HG02642 (cell line): ENCODE results near the gene FBH1.
"Not testable (repeated sequence)": the region's sequence is repeated elsewhere in the genome, so short reads cannot be mapped to it uniquely, and the experiment has no call there.

Source experiments
- ATAC-seq: cut with Tn5 transposase; IDR thresholded peaks from one replicate; pipeline ENCODE4 v1.9.1; 2021; ENCODE audit warnings: mild to moderate bottlenecking; ENCODE audit not compliant: unreplicated experiment, poor library complexity

FBH1 gene

GRCh38 chr10:5935628-5936027, 45.6 kb downstream of the FBH1 start:
- no peak for ATAC-seq

DNA sequence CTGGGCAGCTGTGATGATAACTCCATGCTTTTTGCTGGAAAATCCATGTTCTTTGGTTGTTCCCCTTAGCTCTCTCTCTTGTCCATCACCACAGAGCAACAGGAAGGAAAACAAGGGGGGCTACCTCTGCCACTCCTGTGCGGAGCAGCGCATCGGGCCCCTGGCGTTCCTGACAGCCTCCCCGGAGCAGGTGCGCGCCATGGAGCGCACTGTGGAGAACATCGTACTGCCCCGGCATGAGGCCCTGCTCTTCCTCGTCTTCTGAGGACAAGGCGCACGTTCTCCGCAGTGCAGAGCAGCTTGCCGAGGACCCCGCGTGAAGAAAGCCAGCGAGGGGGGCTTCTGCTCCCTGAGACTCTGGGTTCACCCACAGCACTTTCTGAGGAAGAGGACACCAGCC, 47.0 kb downstream of the FBH1 start:
- no peak for ATAC-seq

DNA sequence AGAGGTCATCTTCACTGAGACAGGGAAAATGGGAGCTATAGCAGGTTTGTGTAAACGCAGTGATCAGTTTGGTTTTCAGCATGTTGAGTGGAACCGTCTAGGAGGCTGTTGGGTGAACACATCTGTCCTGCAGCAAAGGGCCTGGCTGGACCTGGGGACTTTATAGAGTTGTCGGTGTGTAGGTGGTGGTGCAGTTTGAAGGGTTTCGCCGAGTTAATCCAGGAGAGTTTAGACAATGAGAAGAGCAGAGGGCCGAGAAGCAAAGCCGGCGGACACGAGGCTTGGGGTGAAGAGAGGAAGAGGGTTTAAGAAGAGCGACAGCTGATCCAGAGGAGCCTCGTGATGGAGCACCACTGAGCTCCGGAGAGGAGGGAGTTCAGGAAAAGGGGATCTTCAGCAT, 48.2 kb downstream of the FBH1 start:
- ATAC-seq = no peak

DNA sequence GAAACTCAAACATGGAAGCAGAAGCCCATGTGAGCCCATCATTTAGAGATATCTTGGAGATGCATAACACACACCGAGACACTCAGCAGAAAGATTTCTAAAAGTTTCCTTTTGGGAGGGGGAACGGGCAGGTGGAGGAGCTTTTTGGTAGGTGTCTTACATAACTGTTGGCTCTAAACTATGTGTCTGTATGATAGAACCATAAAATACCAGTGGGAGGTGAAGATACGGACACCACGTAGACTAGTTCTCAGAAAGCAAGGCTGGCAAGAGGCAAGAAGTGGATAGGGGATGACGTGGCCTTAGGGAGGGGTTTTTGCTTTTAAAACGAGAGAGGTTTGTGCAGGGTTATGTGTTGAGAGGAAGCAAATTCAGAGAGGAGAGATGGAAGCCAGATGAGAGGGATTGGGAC, 50.8 kb downstream of the FBH1 start:
- no peak for ATAC-seq

DNA sequence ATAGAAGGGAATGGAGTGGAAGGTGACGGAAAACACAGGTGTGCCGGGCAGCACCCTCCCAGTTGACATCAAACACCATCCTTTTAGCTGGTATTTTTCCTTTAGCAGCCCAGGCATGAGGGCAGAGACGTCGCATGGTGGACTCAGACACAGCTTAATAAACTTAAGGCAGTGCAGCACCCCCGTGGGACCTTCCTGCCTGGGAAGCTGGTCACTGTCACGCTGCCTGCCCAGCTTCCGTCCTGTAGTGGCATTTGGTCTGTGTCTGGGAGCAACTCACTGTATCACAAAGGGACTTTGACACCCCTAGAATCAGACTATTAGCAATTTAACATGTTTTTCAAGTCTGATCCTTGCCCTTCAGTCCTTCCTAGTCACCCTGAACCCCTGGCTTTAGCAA, 51.5 kb downstream of the FBH1 start:
- ATAC-seq = no peak

GRCh38 chr10:5942001-5942400, 52.0 kb downstream of the FBH1 start:
- no peak for ATAC-seq

- ATAC-seq = no peak
Measured at GRCh38 chr10:5942474-5942873, 52.4 kb downstream of the FBH1 start.

- ATAC-seq = no peak
Measured at GRCh38 chr10:5943536-5943935, 53.5 kb downstream of the FBH1 start.

DNA sequence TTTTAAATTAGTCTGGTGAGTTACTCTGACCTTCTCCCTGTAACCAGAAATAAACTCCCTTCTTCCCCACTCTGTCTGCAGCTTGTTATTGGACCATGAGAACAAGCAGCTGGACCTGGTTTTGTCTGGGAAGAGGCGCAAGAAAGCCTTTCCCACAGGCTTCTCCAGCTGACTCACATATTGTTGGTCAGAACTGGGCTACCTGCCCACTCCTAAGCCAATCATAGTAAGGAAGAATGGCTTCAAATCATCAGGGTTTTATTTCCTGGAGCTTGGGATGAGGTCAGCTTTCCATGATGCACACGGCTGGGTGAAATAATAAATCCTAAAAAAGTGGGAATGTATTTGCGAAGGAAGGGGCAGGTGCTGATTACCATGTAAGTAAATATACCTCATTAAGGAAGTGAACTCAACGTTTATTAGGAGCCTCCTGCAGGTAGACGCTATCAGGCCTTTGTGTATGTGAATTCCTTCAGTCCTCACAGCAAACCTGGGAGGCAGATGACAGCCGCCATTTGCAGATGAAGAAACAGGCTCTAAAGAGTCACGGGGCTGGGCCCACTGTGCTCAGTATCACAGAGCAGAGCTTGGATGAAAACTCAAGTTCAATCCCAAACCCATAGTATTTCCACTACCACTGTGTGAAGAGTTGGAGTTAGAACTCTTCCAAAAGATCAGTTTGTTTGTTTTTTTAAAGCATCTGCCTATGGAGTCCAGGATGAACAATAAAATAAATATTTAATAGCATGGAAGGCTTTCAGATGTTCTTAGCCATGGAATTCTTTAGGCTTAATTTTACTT, 54.5 kb downstream of the FBH1 start:
- ATAC-seq = no peak

DNA sequence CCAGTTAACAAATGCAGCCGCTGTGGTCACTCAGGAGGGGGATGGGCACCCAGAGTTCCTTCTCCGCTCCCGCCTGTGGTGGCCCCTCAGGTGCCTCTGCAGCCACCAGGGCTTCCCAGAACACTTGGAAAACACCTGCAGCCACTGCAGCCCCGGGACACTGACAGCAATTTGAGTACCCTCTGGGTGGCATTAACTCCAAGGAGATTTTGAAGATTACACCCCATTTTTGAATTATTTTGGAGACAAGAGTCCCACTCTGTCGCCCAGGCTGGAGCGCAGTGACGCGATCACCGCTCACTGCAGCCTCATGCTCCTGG, 55.1 kb downstream of the FBH1 start:
- ATAC-seq = no peak

GRCh38 chr10:5945561-5946418, 55.7 kb downstream of the FBH1 start:
- no peak for ATAC-seq

DNA sequence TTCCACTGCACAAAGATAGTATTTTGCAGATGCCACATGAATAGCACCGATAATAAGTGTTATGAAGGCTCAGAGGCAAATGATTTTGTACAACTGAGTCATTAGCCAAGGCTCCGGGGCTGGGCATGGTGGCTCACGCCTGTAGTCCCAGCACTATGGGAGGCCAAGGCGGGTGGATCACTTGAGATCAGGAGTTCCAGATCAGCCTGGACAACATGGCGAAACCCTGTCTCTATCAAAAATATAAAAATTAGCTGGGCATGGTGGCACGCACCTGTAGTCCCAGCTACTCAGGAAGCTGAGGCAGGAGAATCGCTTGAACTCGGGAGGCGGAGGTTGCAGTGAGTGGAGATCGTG, 56.4 kb downstream of the FBH1 start:
- not testable (repeated sequence) for ATAC-seq

DNA sequence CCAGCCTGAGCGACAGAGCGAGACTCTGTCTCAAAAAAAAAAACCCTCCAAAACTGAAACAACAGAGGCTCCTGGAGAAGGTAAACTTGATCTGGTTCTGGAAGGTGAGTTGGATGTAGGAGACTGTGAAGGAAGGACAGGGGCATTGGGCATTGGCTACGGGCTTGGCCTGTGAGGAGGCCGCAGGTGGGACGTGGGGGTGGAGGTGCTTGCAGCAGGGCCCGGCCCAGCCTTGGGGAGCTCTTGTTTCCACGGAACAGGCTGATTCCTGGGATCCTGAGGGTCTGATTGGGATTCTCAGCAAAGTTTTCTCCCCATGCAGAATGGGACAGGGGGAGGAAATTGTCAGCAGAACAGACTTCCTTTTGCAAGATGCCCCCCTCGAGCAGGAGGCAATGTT, 56.7 kb downstream of the FBH1 start:
- no peak for ATAC-seq

DNA sequence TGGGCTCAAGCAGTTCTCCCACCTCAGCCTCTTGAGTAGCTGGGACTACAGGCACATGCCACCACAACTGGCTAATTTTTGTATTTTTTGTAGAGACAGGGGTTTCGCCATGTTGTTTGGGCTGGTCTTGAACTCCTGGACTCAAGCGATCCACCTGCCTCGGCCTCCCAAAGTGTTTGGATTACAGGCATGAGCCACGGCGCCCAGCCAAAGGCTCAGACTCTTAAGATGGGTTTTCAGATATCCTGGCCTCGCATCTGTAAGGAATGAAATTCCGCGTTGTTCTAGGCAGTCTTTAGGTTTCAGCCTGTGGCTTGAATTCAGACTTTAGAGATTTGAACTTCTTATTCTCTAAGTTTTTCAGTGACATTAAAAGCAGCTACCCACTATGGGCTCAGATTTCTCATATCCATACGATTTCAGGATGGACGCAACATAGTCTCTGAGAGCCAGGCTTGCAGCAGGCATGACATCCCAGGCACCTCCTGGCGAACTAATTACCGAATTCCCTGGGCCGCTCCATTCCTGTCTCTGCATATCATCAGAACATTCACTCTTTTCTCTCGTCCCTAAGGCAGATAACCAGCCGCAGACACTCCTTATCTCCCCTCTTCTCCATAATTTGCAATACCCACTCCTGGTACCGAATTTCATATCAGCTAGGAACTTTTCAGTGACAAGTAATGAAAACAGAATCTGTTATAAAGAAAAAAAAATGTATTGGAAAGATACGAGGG, 57.6 kb downstream of the FBH1 start:
- no peak for ATAC-seq

DNA sequence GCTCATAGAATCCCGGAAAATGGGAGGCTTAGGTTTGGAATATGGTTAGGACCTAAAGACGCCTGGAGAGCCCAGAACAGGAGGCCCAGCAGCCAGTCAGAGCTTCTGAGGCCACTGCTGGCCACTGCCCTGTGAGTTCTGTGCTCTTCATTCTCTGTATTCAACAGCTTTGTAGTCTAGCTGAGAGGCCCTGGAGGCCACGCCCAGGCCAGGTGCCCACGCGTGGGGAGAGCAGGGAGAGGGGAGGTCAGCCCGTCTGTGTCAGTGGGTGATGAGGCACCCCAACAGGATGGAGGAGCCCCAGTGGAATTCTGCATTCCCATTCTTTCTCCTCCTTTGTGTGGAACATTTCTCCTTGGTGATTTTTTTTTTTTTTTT, 58.2 kb downstream of the FBH1 start:
- no peak for ATAC-seq

DNA sequence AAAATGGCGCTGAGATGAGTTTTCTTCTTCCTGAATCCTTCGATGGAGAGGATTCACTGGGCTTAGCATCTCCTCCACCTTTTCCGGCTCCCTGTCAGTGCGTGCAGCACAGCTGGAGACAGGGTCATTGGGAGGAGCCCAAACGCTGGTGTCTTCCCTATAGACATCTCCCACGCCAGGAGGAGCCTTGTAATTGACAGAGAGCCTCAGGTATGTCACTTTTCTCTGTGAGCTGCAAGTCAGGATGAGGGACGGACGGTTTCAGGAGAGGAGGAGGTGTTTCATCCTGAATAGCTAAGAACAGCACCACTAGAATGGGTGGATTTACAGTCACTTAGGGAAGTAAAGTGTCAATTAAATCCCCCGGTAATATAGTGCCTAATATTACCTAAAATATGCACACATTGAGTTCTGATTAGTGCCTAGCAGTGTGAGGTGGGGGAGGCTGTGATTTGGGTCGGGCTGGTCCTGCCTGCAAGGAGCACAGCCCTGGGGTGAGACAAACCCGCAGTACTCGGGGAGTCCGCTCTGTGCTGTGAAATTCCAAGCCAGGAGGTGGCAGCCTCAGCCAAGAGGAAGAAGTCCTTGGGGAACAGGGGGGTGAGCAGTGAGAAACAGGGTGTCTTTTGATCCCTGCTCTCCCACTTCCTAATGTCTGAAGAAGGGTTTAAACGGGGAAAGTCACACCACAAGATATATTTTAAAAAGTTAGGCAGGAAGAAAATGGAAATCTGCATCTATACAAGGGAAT, 59.1 kb downstream of the FBH1 start:
- ATAC-seq = no peak

DNA sequence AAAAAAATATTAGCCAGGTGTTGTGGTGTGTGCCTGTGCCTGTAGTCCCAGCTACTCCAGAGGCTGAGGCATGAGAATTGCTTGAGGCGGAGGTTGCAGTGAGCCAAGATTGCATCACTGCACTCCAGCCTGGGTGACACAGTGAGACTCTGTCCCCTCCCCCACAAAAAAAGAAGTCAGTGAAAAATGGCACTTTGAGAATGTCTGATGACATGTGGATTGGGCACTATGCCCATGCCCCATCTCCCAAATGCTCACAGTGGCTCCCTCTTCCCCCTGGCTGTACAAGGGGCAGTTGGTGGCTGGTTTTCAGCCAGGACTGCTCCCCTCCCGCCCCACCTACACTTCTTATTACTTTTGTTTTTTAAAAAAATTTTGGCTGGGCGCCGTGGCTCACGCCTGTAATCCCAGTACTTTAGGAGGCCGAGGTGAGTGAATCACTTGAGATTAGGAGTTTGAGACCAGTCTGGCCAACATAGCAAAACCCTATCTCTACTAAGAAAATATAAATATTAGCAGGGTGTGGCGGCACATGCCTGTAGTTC, 61.2 kb downstream of the FBH1 start:
- ATAC-seq = no peak

DNA sequence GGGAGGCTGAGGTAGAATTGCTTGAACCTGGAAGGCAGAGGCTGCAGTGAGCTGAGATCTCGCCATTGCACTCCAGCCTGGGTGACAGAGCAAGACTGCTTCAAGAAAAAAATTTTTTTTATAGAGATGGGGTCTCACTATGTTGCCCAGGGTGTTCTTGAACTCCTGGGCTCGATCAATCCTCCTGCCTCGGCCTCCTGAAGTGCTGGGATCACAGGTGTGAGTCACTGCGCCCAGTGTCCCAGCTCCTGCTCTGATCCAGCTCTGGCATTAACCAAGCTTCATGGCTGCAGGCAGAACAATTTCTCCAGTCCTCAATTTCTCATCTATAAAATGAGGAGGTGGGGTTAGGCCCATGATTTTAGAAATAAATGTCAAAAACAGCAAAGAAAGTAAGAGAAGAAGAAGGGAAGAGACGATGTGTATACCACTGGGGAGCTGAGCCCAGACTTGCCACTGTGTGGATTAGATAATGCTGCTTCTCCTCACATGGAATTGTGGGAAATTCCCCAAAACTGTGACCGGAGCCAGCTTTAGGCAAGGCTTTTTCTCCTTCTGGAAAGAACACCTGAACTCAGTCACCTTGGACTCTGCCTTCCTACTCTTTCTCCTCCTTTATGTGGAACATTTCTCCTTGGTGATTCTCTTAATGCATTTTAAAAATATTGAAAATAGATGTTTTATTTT, 61.8 kb downstream of the FBH1 start:
- no peak for ATAC-seq

DNA sequence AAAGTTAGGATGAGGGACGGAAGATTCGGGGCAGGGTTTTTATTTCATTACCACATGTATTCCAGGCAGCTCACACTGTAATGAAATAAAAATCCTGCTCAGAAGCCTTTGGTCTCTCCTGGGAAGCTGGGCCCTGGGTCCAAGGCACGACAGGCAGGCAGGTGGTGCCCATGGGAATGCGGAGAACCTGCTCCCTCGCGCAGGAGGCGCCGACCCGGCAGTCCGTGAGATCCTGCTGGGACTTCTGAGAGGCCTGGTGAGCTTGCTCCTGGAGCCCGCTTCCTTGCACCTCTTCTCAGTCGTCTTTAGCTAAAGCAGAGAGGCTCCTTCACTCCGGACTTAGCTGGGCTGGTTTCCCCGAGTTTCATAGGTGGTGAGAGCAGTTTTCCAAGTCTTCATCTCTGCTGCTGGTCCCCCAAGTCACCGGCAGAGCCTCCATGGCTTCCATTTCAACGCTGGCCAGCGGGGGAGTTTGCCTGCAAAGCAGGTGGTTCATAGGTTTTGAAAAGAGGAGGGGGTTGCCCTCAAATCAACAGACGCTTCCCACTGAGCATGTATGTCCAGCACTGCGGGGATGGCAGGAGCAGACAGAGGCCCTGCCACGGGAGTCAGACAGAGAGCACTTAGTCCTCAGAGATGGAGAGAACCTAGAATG, 62.8 kb downstream of the FBH1 start:
- ATAC-seq = no peak
